Activated T-cell treated with anti-CD3 and anti-CD28 coated beads for 4 hours (primary cell): ENCODE measurements around the gene NRARP.
"Not testable (repeated sequence)": the region's sequence is repeated elsewhere in the genome, so short reads cannot be mapped to it uniquely, and the experiment has no call there.

ENCODE experiments used
- DNase-seq: peaks from one replicate; pipeline ENCODE4 v3.0.0-alpha.2; 2020

NRARP gene

DNA sequence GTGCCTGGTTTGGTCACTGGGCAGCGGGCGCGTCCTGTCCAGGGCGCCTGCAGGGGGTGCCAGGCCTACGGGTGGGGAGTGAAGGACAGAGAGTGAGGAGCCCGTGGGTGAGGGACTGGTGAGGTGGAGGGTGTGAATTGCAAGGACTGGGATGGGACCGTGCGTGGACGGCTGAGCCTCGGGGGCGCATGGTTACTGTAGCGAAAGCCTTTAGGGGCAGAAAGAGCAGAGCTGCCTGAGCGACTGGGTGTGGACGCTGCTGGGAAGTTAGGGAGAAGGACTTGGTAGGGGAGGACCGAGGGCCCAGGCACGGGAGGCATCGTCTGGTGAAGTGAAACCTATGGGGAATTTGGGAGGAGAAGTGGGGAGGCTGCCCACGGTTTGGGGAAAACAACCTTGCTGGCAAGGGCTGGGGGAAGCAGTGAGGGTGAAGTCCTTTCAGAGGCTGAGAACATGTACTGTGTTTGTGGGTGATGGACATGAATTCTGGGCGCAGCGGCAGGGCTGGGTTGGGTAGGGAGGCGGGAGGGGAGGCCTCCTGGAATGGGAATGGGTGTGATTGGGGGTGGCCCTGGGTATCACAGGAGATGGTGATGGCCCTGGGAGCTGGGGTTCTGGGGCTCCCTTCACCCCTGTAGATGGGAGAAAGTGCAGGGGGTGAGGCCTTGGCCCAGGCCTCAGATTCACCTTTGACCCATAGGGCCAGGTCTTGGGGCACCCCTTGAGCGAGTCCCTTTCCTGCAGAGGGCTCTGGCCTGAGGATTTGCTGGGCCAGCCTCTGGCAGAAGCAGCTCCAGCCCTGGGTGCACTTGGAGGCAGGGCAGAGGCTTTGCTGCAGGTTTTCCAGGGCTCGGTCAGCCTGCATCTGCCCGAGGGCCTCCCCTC, 26.2 kb downstream of the NRARP start:
- no peak for DNase-seq

DNA sequence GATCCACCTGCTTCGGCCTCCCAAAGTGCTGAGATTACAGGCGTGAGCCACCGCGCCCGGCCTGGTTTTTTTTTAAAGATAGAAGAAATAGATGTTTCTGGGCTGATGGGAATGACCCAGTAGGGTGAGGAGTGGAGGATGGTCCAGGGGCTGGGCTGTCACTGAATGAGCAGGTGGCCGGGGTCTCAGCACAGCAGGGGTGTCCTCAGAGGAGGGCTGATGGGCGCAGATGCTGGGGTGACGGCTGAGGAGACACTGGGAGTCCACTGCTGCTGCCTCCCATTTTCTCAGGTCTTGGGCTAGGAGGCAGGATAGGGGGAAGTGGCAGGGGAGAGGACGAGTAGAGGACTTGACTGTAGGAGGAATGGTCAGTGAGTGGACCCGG, 26.9 kb downstream of the NRARP start:
- no peak for DNase-seq

DNA sequence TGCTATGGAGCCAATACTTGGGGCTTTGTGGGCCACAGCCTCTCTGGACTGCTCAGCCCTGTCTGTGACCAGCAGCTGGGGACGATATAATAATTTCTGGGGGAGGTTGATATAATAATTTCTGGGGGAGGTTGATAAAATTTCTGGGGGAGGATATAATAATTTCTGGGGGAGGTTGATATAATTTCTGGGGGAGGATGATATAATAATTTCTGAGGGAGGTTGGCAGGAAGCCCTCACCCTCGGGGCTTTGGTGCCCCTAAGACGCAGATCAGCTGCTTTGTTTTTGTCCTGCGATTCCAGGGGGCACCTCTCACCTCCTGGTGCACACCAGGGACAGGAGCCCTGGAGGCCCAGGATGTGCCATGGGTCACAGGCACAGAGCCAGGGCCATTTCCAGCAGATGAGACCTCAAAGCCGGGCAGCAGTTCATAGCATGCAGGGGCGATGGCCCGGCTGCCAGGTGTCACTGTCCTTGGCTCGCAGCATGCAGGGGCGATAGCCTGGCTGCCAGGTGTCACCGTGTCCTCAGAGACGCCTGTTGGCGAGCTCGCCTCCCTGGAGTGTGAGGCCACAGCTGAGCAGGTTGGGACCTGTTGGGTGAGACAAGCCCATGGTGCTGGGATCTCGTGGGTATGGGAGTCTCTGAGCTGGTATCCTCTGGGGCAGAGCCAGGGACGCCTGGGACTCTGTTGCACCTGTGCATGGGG, 28.3 kb downstream of the NRARP start:
- no peak for DNase-seq

DNA sequence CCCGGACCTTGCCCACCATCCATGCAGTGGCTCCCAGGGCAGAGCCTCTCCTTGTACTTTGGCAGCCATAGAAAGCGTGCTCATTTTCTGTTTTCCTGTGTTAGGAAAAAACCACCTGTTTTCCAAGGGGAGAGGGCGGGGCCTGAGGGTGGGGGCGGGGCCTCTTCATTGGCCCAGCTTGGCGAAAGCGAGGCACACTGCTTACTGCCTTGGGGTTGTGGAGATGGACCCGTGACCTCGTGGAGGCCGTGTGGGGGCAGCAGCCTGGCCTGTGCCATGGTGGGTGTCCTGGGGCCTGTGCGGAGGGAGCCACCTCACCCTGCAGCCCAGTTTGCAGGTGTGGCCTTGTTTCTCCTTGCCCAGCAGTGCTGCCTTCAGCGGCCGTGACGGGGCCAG, 29.0 kb downstream of the NRARP start:
- no peak for DNase-seq

DNA sequence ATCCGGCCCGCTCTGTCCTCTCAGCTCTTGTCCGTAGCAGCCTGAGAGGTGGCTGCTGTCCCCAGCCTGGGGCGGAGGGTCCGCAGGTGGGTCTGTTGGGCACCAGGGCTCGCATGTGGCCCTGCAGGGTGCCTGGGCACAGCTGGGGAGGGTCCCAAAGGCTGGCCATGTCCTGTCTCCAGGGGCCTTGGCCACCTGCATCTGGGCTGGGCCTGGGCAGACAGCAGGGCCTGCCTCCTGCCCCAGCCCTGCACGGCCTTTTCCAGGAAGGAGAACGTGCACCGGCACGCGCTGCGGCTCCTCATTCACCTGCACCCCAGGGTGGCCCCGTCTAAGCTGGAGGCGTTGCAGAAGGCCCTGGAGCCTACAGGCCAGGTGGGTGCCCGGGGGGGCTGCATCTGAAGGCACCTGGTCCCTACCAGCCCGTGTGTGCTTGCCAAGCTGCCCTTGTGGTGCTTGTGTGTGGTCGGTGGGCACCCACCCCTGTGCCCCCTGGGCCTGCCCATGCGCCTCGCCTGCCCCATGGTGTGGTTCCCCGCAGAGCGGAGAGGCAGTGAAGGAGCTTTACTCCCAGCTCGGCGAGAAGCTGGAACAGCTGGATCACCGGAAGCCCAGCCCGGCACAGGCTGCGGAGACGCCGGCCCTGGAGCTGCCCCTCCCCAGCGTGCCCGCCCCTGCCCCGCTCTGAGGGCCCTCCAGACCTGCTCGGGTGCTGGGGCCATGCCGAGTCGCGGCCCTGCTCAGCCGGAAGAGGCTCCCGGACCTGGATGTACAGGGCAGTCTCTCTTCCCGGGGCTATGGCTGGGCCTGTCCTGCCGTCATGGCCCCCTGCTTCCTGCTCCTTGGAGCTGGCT, 29.6 kb downstream of the NRARP start:
- DNase-seq = no peak

DNA sequence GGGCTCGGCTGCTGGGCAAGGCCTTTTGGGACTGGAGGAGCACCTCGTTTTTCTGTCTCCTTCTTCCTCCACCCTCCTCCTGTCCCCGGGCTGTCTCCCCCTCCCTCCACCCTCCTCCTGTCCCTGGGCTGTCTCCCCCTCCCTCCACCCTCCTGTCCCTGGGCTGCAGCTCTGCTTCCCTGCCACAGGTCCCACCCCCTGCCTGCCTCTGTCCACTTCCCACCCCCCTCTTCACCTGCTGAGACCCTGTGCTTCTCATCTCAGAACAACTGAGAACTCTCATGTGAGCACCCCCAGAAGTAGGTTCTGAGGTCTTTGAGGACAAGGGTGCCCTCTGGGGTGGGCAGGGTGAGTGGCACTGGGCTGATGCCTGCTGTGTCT, 30.4 kb downstream of the NRARP start:
- no peak for DNase-seq

DNA sequence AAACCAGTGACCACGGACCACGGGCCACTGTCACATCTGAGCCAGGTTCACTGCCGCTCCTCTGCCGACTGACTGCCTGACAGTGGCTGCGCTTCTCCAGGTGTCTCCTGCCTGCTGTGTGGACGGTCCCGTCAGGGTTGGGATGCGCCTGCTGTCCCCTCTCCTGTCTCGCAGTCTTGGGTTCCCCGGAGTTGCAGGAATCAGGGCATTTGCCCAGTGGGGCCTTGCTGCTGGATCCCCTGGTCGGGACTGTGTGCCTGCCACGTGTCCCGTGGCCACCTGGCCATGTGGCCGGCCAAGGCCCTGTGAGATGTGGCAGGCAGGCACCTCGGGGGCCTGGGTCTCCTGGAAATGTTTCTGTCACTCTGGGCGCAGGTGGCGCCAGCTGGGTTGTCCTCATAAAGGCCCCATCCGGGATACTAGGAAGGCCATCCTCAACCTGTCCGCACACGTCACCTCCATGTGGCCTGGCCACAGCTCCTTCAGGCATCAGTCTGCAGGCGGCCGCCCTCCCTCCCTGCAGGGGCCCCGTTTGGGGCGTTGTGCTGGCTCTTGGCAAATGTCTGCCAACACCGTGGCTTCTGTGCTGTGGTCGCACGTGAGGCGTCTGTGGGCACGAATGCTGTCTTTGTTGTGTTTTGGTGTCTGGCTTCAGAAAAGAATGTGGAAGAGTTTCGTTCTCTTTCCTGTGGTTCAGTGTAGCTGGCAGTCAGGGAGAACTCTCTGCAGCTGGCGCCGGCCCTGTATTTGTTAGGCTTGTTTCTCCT, 31.0 kb downstream of the NRARP start:
- DNase-seq = no peak

DNA sequence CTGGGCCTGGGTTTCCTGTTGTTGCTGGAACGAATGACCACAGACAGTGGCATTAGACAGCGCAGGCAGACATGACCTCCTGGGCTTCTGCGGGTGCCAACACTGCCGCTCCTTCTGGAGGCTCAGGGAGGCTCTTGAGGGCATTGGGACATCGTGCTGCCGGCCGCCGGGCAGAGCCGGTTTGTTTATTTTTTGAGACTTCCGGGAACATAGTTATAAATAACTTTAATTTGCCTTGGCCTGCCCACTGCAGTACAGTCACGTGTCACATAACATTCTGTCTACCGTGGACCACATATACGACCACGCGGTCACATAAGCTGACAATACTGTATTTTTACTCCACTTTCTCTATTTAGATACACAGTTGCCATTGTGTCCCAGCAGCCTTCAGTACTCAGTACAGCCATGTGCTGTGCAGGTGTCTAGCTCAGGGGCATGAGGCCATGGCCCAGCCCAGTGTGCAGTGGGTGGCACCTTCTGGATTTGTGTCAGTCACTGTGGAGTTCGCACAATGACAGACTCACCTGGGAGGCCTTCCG, 32.8 kb downstream of the NRARP start:
- no peak for DNase-seq

DNA sequence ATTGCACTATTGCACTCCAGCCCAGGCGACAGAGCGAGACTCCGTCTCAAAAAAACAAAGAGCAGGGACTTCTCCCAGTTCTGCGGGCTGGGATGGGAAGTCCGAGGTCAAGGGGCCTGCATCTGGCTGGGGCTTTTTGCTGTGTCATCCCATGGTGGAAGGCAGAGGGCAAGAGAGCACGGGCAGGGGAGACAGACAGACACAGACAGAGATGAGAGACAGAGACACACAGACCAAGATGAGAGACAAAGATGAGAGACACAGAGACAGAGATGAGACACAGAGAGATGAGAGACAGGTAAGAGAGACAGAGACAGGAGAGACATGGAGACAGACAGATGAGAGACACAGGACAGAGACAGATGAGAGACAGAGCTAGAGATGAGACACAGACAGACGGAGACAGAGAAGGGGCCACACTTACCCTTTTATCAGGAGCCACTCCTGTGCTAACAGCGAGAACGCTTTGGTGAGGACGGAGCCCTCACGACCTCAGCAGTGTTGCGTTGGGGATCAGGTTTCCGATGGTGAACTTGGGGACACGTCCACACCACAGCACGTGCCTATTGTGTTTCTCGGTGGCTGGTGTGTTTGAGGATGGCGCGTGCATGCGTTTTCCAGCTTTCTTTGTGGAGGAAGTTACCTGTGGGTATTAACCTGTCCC, 33.4 kb downstream of the NRARP start:
- DNase-seq = no peak

DNA sequence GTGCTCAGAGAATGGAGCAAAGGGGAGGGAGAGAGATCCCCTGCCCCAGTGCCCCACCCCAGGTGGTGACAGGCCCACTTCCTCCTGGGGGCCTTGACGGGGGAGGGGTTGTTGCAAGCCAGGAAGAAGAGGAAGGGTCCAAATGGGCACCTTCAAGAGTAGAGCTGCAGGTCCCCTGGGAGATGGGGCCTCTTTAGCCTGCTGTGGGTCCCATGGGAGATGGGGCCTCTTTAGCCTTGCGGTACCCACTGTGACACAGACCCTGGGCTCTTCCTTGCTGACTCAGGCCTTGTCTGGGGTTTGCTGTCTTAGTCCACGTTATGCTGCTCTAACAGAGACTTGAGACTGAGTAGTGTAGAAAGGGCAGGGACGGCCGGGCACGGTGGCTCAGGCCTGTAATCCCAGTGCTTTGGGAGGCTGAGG, 34.1 kb downstream of the NRARP start:
- DNase-seq = no peak

DNA sequence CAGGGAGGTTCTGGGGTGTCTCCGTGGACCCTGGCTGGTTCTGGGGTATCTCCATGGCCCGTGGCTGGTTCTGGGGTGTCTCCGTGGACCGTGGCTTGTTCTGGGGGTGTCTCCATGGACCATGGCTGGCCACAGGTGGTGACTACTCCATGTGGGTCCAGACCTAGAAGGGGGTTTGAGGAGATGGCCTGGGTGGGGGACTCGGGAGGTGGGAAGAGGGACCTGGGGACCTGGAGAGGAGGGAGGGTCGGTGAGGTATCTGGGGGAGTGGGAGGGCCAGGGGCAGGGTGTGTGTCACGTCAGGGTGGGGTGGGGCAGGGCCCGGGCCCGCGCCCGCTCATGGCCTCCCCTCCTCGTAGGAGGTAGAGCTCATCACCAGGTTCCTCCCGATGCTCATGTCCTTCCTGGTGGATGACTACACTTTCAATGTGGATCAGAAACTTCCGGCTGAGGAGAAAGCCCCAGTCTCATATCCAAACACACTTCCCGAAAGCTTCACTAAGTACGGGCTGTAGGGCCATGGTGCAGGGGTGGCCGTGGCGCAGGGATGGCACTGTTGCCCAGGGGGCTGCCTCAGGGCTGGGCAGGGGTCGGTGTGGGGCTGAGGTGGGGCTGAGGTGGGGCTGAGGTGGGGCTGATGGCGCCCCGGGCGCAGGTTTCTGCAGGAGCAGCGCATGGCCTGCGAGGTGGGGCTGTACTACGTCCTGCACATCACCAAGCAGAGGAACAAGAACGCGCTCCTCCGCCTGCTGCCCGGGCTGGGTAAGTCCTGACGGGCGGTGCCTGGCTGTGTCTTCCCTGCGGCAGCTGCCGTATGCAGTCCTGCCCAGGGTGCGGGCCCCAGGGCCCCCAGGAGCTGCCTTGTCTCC, 35.3 kb downstream of the NRARP start:
- DNase-seq = no peak

DNA sequence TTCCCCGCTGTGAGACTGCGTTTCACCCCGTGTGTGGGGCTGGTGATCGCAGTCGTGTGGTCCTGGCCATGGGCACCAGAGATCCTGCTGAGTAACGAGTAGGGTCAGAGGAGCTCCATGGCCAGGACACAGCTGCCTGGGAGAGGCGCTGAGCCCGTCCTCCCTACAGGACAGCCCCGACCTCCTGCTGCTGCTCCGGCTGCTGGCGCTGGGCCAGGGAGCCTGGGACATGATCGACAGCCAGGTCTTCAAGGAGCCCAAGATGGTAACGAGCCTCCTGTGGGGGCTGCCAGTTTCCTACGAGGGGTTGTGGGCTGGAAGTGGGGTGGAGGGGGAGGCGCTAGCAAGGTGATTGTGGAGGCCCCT, 35.9 kb downstream of the NRARP start:
- no peak for DNase-seq

DNA sequence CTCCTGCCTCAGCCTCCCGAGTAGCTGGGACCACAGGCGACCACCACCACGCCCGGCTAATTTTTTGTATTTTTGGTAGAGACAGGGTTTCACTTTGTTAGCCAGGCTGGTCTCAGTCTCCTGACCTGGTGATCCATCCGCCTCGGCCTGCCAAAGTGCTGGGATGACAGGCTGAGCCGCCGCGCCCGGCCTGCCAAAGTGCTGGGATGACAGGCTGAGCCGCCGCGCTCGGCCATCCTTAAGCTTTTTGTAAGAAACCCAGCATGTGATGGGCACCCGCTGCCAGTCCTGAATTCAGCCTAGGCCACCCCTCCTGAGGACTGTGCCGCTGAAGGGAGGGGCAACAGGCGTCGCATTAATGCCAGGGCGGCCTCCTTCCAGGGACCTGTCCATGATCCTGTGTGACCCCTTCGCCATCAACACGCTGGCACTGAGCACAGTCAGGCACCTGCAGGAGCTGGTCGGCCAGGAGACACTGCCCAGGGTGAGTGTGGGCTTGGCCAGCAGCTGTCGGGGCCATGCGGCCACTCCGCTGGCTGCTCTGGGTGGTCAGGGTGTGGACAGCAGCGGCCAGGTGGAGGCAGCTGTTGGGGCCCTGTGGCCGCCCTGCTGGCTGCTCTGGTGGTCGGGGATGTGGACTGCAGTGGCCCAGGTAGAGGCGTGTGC, 36.4 kb downstream of the NRARP start:
- DNase-seq = no peak

DNA sequence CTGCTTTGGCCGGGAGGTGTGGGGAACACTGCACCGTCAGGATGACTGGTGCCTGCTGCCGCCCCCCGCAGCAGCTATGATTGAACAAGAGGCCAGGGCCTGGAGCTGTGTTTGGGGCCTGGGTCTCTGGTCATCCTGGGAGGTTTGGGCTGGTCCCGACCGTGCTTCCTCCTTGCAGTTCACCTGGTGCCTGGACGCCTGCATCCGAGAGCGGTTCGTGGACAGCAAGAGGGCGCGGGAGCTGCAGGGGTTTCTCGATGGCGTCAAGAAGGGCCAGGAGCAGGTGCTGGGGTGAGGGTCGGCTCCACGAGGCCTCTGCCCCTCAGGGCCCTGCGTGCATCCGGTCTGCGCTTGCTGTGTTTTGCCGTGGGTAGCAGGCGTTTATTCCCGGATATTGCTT, 38.0 kb downstream of the NRARP start:
- no peak for DNase-seq

DNA sequence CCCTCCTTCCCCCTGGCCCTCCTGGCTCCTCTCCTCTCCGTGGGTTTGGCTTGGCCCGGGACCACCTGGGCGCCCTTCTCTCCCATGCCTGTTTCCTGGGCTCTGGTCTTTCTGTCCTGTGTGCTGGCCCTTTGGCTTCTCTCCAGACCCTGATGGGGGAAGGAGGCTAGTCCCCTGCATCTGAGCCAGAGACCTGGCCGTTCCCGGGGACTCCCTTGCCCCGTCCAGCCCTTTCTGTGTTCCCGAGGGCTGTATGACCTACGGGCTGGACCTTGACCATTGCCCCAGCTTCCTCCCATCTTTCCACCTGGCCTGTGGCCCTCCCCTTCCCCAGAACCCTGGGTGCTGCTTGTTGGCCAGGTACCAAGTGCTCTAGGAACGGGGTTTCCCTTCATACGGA, 38.6 kb downstream of the NRARP start:
- no peak for DNase-seq

DNA sequence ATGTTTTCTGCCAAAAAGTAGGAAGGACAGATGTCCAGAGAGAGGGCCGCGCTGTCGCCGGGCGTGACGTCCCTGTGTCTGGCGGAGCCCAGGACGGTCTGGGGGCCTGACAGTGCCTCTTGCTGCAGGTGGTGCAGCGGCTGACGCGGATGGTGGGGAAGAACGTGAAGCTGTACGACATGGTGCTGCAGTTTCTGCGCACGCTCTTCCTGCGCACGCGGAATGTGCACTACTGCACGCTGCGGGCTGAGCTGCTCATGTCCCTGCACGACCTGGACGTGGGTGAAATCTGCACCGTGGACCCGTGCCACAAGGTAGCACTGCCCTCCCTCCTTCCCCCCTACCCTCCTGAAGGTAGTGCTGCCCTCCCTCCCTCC, 39.2 kb downstream of the NRARP start:
- DNase-seq = no peak

DNA sequence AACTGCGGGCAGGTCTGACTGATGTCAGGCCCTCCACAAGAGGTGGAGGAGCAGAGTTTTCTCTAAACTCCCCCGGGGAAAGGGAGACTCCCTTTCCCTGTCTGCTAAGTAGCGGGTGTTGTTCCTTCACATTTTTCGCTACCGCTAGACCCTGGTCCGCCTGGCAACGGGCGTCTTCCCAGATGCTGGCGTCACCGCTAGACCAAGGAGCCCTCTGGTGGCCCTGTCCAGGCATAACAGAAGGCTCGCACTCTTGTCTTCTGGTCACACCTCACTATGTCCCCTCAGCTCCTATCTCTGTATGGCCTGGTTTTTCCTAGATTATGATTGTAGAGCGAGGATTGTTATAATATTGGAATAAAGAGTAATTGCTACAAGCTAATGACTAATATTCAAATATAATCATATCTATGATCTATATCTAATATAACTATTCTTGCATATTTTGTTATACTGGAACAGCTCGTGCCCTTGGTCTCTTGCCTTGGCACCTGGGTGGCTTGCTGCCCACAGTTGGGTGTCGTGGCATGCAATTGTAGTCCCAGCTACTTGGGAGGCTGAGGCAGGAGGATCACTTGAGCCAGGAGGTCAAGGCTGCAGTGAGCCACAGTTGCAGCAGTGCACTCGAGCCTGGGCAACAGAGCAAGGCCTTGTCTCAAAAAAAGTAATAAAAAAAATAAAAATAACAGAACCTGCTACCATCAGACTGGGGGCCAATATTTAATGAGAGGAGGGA, 39.7 kb downstream of the NRARP start:
- DNase-seq = not testable (repeated sequence)

DNA sequence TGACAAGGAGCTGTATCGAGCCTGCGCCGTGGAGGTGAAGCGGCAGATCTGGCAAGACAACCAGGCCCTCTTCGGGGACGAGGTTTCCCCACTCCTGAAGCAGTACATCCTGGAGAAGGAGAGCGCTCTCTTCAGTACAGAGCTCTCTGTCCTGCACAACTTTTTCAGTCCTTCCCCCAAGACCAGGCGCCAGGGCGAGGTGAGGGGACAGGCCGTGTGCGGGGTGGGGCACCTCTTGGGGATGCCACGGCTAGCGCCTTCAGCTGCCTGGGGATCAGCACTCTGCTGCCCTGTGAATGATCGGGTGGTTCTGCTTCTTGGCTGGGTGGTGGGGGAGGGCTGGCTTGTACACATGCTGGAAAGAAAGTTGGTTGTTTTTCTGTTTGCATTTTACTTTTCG, 45.2 kb downstream of the NRARP start:
- no peak for DNase-seq

DNA sequence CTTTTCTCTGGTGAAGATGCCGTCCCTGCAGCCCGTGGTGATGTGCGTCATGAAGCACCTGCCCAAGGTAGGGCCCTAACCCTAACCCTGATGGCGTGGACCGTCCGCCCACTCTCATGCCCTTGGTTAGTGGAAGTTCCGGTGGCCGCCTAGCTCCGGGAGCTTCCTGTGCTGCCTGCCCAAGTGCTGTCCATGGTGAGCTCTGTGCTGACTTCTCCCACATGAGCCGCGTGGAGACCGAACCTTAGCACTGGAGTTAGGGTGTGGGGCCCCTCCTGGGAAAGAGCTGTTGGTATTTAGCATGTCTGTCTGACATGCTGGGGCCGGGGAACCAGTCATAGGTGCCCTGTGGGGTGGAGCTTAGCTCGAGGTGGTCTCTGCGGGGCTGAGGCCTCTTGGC, 45.7 kb downstream of the NRARP start:
- DNase-seq = no peak
